AG09319 (cell line): Measurements from ENCODE around the gene MAGIX.
"Not testable (repeated sequence)": the region's sequence is repeated elsewhere in the genome, so short reads cannot be mapped to it uniquely, and the experiment has no call there.

Source experiments
- DNase-seq: peaks from one replicate; pipeline ENCODE4 v3.0.0-alpha.2; 2010; ENCODE audit warnings: low read depth; ENCODE audit errors: extremely low read depth
- CTCF ChIP-seq: IDR thresholded peaks from 2 replicates; pipeline ENCODE4 v1.5.1; 2011; ENCODE audit warnings: low read depth, mild to moderate bottlenecking, inconsistent platforms, low read length, moderate library complexity

MAGIX gene

GRCh38 chrX:49162620-49163019, at the start of gene MAGIX:
MAGIX (plus strand) TSS chrX:49162758; CDS start chrX:49162890, 132 bp downstream.
- no peak for DNase-seq
- no peak for TF ChIP-seq CTCF

GRCh38 chrX:49116076-49116475, 46.5 kb upstream of the MAGIX start:
- DNase-seq, result no peak
- no peak for TF ChIP-seq CTCF

GRCh38 chrX:49116716-49117115, 45.8 kb upstream of the MAGIX start:
- no peak for DNase-seq
- no peak for TF ChIP-seq CTCF

DNA sequence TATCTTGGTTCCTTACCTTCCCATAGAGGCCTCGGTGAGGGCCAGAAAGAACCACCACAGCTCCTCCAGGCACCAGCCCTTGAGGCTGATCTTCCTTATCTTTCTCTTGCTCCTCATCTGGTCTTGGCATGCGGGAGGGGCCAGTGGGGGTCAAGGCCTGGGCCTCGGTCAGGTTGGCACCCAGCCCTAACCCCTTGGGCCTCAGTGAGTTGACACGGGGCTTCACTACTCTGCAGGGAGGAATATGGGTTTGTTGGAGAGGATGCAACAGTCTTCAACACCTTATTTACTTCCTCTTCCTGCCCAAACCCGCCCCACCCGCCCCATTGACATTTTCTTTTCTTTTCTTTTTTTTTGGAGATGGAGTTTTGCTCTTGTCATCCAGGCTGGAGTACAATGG, 45.0 kb upstream of the MAGIX start:
- DNase-seq, result no peak
- TF ChIP-seq CTCF, result no peak

- no peak for DNase-seq
- no peak for TF ChIP-seq CTCF
These were observed 42.5 kb upstream of the MAGIX start for GRCh38 chrX:49120091-49120490.

DNA sequence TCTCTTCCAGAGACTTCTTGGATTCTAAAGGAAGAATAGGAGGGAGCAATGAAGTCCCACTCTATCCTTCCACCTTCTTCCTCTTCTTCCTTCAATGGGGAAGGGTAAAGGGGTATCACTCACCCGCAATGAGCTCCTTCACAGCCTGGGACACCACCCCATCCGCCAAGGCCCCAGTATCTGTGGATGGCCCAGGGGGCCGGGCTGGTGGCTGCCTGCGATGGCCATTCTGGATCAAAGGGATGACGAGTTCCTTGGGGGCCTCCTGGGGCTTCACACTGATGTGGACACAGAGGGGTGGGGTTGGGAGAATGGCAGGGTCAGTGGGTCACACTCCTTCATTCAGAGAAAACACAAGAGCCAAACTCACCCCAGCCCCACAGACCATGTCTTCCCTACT, 40.1 kb upstream of the MAGIX start:
- no peak for TF ChIP-seq CTCF
- DNase-seq, result no peak

GRCh38 chrX:49127742-49128258, 34.8 kb upstream of the MAGIX start:
- not testable (repeated sequence) for DNase-seq

DNA sequence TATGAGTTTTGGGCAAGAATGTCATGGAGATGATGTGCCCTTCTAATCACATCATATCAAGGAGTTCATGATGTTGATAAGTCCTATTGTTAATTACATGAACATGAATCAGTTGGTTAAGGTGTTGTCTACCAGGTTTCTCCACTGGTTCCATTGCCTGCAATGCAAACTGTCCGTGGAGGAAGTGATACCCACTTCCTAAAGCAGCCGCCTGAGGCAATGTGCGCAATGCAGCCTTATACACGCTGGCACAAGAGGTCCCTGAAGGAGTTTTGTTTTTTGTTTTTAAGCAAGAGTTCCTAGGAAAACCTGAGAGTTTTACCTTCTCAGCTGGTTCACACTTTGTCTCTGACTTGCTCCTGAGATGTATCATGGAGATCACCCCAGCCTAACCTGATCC, 33.1 kb upstream of the MAGIX start:
- no peak for DNase-seq
- TF ChIP-seq CTCF, result no peak

DNA sequence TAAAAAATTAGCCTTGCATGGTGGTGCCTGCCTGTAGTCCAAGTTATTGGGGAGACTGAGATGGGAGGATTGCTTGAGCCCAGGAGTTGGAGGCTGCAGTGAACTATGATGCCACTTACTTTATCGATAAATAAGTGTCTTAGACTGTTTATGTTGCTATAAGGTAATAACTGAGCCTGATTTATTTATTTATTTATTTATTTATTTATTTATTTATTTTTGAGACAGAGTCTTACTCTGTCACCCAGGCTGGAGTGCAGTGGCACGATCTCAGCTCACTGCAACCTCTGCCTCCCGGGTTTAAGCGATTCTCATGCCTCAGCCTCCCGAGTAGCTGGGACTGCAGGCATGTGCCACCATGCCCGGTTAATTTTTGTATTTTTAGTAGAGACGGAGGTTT, 30.3 kb upstream of the MAGIX start:
- not testable (repeated sequence) for DNase-seq
